GM19351 (cell line): ENCODE data around the gene COL26A1.
"Not testable (repeated sequence)": the region's sequence is repeated elsewhere in the genome, so short reads cannot be mapped to it uniquely, and the experiment has no call there.

ENCODE experiments used
- ATAC-seq: cut with Tn5 transposase; IDR thresholded peaks from one replicate; pipeline ENCODE4 v1.9.1; 2021; ENCODE audit warnings: mild to moderate bottlenecking, moderate library complexity; ENCODE audit not compliant: unreplicated experiment

The COL26A1 gene

DNA sequence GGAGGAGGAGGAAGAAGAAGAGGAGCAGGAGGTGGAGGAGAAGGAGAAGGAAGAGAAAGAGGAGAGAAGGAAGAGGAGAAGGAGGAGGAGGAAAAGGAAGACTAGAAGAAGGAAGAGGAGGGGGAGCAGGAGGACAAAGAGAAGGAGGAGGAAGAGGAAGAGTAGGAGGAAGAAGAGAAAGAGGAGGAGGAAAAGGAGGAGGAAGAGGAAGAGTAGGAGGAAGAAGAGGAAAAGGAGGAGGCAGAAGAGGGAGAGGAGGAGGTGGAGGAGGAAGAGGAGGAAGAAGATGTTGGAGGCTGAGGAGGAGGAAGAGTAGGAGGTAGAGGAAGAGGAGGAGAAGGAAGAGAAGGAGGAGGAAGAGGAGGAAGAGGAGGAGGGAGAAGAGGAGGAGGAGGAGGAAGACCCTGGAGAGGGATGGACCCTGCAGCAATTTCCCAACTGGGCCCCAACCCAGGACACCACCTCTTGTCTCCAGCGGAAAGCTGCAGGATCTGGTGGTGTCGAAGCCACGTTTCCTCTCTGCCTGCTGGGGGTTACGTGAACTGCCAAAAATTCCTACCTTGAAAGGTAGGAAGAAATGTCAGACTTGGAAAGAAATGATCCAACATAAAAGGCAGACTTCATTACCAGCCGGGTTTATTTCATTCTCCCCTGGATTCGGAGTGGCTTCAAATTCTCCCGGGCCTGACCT is 38.9 kb downstream of the COL26A1 start:
- ATAC-seq: no peak

DNA sequence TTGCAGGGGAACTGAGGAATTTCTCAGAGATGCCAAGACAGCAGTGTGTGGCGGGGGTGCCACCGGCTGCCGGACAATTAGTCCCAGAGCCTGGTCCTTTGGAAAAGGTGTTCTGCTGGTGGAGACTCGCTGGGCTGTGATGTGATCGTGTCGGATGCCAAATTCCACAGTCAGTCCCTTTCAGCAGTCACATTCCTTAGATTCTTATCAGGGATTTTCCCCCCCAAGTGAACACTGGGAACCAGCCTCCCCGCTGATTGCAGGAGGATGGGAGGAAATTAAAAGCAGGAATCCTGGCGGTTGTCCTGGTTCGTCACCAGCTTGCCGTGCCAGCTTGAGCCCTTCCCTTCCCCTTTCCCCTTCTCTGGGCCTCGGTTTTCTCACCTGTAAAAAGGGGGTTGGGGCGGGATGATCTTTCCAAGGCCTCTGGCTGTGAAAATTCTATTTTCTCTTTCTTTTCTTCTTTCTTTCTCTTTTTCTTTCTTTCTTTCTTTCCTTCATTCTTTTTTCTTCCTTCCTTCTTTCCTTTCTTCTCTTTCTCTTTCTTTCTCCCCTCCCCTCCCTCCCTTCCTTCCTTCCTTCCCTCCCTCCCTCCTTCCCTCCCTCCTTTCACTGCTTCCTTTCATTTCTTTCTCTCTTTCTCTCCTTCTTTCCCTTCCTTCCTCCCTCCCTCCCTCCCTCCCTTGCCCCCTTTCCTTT is 39.6 kb downstream of the COL26A1 start:
- no peak for ATAC-seq

DNA sequence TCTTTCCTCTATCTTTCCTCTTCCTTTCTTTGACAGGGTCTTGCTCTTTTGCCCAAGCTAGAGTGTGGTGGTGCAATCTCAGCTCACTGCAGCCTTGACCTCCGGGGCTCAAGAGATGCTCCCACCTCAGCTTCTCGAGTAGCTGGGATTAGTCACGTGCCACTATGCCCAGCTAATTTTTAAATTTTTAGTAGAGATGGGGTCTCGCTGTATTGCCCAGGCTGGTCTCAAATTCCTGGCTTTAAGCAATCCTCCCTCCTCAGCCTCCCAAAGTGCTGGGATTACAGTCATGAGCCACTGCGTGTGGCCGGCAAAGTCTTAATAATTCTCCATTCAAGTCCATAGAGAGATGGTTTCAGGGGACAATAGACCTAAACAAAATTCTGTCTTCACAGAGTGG is 40.2 kb downstream of the COL26A1 start:
- ATAC-seq: no peak

DNA sequence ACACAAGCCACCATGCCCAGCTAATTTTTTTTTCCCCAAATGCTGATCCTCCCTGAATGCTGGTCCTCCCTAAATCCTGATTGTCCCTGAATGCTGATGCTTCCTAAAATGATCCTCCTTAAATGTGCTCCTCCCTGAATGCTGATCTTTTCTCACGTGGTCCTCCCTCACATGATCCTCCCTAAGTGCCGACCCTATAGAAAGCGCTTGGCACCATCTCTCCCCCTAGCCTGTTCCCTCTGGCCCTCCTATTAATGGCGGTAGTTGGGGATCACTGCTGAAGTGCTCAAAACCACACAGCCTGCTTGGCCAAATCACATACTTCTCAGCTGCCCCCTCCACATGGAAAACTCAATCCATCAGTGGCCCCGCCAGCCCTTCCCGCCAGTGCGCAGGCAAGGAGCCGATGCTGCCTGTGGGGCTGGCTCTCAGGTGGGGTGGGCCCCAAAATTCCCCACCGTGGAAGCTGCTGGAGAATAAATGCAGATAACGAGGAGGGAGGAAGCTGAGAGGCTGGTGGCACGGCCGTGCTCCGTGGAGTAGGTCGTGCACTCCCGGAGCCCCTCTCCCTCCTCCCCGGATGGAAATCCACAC is 42.9 kb downstream of the COL26A1 start:
- no peak for ATAC-seq

DNA sequence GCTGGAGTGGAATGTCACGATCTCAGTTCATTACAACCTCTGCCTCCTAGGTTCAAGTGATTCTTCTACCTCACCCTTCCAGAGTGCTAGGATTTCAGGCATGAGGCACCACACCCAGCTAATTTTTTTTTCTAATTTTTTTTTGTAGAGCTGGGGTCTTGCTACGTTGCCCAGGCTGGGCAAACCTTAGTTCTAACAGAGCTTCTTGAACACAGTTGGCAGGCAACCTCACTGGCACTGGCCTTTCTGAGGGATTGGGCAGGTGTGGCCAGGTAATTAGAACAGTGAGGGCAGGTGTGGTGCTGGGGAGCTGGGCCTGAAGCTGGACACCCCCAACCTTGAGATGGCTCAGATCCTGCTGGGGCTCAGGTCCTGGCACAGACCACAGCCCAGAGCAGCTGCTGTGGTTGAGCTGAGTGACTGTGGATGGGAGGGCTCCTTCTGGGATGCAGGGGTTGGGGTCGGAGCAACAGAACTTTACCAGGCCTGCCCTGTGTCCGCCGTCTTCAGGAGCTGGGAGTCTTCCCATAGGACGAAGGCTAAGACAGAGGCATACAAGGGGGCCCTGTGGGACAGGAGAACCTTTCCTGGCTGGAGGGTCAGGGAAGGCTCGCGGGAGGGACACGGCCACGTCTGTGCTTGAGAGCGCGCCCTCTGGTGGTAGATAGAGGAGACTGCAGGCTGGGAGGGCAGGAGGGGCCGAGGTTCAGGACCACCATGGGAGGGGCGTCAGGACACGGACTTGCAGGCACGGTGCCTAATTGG is 48.2 kb downstream of the COL26A1 start:
- ATAC-seq: no peak

DNA sequence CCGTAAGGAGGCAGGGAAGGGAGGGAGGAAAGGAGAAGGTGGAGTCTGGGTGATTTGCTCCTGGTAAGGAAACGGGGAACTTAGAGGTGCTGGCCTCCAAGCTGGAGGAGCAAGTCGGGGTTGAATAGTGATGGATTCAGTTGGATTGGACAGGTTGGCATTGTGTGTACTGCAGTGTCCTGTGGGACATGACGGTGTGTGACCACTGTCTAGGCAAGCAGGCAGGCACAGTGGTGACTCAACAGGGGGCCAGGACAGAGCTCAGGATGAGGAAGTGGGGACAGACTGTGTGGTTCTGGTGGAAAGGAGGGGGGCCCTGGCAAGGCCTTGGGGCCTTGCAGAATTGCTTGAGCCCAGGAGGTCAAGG is 48.8 kb downstream of the COL26A1 start:
- no peak for ATAC-seq

DNA sequence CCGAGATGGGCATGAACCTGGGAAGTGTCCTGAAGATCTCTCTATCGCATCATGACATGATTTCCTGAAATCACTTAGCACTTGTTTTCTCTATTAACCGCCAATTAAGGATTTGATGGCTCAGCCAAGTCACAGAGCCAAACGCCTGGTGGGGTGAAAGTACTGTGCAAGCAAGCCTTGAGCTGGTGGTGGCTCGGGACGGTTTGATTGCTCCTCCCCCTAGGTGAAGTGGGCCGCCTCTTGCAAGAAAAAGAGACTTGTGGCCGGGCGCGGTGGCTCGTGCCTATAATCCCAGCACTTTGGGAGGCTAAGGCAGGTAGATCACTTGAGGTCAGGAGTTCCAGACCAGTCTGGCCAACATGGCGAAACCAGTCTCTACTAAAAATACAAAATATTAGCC is 50.3 kb downstream of the COL26A1 start:
- no peak for ATAC-seq

DNA sequence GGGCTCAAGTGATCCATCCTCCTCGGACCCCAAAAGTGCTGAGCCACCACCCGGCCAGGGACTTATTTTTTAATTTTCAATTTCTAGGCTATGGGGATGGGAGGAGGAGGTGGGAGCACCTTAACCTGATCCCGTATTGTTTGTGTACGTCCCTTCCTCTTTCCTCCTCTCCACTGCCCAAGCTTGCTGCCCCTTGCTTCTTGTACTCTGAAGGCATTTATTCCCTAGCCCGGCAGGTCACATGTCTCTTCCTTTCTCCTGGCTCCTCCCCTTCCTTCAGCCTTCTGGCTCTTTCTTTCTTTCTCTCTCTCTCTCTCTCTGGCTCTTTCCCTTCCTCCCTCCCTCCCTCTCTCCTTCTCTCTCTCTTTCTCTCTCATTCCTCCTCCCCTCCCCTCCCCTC is 56.0 kb downstream of the COL26A1 start:
- no peak for ATAC-seq

DNA sequence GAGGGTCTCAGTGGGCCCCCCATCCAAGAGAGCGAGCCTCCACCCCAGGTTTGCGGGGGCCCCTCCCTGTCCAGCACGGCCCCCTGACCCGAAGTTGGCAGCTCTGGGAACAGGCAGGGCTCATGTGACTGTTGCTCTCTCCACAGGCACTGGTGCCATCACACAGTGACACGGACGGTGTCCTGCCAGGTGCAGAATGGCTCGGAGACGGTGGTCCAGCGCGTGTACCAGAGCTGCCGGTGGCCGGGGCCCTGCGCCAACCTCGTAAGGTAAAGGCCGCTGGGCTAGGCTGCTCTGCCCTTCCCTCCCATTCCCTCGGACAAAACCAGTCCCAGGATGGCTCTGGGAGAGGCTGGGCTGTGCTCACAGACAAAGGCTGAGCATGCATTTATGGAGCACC is 57.2 kb downstream of the COL26A1 start:
- no peak for ATAC-seq

DNA sequence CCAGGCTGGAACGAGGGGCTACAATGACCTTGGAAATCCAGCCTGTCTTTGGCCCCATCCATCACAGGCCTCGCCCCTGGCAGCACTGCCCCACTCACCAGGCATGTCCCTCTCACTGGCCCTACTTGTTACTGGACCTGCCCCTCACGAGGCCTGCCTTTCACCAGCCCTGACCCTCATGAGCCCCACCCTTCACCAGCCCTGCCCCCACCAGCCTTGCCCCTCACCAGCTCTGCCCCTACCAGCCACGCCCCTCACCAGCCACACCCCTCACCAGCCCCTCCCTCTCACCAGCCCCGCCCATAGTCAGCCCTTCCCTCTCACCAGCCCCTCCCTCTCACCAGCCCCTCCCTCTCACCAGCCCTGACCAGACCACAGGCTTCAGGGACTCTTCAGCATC is 57.8 kb downstream of the COL26A1 start:
- ATAC-seq: no peak

DNA sequence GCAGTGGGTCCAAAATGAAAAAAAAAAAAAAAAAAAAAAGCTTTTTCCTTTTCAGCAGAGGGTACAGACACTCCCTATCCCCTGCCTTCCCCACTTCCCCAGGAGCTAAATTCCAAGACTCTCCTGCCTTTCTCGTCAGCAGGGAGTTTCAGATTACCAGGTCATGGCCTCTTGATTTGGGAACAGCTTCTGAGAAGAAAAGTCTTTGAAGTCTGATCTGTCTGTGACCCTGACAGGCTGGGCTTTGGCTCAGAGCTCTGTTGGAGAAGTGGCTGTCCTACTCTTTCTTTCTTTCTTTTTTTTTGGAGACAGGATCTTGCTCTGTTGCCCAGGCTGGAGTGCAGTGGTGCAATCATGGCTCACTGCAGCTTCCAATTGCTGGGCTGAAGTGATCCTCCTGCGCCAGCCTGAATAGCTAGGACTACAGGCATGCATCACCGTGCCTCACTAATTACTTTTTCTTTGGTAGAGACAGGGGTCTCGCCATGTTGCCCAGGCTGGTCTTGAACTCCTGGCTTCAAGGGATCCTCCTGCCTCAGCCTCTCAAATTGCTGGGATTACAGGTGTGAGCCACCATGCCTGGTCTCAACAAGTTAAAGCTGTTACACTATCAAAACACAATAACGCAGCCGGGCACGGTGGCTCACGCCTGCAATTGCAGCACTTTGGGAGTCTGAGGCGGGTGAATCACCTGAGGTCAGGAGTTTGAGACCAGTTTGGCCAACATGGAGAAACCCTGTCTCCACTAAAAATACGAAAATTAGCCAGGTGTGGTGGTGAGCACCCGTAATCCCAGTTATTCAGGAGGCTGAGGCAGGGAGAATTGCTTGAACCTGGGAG is 59.9 kb downstream of the COL26A1 start:
- ATAC-seq: no peak

DNA sequence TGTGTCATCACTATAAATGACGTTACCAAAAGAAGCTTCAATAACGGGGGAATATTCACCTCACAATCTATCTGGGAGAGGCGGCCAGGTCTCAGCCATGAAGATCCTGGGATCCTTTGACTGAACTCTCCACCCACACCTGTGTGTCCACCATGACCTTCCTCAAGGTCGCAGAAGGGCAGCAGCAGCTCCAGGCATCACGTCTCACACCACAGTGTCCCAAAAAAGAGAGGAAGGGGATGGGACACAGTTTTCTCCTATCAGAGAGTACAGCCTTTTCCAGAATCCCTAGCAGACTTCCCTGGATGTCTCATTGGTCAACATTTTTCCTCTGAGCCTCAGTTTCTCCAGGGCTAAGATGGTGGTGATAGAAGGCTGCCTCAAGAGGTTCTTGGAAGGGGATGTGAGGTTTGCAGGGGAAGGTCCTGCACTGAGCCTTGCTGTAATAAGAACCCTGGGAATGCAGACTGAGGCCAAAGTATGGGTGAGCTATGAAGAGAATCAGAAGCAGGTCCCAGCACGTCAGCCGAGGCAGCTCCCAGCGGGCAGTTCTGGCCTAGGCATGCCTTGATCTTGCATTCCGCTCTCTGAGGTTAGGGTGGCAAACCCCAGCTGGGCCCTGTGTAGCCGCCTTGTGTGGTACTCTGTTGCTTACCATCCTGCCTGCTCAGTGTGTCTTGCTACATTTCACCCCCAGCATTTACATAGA is 63.8 kb downstream of the COL26A1 start:
- ATAC-seq: no peak

DNA sequence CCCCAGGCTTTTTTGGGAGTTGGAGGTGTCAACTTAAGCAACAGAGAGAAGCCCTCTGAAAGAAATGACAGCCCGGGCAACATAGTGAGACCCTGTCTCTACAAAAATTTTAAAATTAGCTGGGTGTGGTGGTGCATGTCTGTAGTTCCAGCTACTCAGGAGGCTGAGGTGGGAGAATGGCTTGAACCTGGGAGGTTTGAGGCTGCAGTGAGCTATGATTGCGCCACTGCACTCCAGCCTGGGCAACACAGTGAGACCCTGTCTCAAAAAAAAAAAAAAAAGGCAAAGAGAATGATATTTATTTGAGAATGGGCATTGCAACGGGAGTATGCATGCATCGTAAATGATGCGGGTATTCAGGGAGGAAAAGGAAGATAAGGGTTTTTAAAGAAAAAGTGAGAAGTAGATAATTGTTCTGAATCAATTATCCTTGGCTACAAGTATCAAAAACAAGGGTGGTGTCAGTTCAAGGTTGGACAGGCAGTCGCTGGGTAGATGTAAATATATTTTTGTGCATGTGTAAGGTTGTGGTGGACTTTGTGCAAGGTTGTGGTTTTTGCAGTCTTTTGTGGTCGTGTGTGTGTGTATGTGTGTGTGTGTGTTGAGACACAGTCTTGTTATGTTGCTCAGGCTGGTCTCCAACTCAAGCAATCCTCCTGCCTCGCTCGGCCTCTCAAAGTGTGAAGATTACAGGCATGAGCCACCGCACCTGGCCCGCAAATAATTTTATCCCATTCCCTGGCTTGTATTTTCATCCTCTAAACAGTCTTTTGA is 65.6 kb downstream of the COL26A1 start:
- no peak for ATAC-seq

DNA sequence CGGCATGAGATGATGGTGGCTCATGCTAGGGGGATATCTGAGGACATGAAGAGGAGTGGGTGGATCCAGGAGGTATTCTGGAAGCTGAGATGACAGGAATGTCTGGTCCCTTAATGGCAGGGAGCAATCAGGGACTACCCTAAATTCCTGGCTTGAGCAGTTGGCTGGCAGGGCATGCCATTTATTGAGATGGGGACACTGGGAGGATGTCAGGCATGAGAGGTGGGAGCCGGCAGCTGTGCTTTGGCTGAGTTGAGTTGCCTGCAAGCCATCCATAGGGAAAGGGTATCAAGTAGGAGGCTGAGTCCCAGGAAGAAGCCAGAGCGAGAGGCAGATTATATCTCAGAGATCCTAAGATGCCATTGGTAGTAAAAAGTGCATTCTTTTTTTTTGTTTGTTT is 69.6 kb downstream of the COL26A1 start:
- ATAC-seq: no peak

DNA sequence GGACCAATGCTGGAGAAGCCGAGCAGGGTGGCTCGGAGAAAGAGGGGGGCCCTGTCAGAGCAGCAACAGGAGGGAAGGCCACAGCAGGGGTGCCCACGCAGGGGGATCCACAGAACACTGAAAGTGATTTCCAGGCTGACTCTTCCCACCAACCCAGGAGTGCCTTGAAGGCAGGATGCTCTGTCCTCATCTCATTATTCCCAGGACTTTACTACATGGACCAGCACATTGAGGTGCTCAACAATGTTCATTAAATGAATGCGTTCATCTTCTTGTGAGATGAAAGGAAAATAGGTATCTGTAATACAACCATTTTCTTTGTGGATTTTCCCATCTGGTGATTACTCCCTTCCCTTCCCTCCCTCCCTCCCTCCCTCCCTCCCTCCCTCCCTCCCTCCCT is 71.0 kb downstream of the COL26A1 start:
- ATAC-seq: no peak

DNA sequence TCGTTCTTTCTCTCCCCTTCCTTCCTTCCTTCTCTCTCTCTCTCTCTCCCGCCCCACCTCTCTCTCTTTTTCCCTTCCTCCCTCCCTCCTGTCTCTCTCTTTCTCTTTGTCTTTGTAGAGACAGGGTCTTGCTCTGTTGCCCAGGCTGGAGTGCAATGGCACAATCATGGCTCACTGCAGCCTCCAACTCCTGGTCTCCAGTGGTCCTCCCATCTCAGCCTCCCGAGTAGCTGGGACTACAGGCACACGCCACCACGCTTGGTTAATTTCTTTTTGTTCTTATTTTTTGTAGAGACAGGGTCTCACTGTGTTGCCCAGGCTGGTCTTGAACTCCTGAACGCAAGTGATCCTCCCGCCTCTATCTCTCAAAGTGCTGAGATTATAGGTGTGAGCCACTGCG is 71.5 kb downstream of the COL26A1 start:
- ATAC-seq: not testable (repeated sequence)

DNA sequence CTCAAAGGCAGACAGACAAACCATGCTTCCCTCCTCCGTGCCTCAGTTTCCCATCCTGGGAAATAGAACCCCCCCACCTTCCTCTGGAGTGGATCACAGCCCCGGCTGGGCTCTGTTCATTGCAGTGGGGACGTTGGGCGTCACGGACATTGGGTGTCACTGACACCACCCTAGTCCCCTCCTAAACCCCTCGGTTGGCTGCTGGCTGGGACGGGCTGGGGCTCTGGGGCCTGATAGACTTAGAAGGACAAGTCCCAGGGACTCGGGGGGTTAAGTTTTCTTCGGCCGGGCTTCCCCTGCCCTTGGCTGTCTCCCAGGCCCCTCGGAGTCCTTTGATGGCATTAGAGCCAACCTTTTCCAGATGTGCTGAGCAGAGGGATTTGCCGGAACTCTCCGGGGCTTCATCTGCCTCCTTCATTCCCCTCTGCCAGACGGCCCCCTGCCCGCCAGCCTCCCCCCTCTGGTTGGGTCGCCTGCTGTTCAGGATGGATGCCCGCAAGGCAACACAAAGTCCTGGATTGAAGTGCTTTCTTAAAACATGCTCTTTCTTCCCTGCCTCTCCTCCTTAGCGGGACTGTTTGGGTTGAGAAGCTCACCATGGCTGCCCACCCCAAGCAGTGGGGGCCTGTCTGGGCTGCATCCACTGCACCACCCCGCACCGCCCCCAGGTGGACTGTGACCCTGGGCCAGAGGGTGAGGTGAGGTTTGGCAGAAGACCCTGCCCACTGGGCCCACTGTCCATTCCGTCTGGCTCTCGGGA is 73.0 kb downstream of the COL26A1 start:
- ATAC-seq: no peak

DNA sequence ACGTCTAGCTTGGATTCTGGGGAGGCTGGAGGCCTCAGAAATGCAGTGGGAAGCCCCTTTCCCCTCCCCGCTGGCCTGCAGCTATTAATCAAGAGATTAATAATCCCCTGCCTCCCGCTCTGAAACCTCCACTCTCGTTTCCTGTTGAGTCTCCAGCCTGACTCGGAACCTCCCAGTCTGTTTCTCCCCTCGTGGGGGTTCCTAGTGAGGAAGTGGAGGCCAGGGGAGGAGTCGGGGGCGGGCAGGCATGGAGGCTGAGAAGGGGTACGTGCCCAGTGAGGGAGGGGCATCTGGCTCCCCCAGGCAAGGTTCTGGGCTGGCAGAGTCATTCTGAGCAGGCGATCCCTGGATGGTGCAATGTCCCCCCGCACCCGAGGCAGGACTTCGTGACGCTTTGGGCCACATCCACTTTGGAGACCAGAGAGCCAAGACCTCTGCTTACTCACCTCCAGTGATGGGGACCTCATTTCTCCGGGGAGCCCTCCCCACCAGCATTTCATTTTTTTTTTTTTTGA is 73.6 kb downstream of the COL26A1 start:
- ATAC-seq: no peak
